GM19467 (cell line): ENCODE data around the gene SULT2A1.
"Not testable (repeated sequence)": the region's sequence is repeated elsewhere in the genome, so short reads cannot be mapped to it uniquely, and the experiment has no call there.

Experiments used
- ATAC-seq: cut with Tn5 transposase; IDR thresholded peaks from one replicate; pipeline ENCODE4 v1.9.1; 2021; ENCODE audit warnings: mild to moderate bottlenecking, moderate library complexity; ENCODE audit not compliant: unreplicated experiment

SULT2A1 gene

DNA sequence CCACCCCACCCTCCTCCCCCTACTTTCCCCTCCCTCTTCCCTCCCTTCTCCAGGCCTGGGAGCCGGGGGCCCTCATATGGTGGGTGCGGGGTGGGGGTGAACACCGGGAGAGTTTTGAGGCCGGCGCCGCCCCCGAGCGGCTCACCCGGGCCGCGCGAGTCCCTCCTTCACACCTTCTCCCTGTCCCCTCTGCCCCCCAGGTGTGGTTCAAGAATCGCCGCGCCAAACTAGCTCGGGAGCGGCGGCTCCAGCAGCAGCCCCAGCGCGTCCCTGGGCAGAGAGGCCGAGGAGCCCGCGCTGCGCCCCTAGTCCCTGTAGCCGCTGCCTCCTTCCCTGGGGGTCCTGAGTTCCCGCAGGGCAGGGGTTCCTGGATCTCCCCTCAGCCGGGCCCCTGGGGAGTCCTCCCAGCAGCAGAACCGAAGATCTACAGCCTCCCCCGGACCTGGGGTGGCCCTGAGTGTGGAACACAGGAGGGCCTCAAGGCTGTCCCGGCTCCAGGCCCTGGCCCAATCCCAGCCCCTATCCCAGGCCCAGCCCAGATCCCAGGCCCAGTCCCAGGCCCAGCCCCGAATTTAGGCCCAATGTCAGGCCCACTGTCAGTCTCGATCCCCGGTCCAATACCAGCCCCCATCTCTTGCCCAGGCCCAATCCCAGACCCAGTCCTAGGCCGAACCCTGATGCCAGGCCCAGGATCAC lies 25.4 kb downstream of the SULT2A1 start:
- ATAC-seq: no peak

DNA sequence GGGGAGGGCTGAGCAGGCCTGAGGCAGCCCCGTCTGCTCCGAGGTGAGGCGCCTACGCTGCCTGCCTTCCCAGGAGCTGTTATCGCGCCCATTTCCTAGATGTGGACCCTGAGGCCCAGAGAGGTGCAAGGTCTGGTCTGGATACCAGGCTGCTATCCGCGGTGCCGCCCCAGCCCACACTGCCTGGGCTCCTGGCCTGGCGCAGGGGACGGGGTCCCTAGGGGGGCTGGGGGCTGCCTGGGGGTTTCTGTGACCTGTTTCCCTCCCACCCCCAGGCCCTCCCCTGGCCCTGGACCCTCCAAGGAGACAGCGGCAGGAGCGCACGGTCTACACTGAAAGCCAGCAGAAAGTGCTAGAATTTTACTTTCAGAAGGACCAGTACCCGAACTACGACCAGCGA lies 26.3 kb downstream of the SULT2A1 start:
- ATAC-seq: not testable (repeated sequence)

DNA sequence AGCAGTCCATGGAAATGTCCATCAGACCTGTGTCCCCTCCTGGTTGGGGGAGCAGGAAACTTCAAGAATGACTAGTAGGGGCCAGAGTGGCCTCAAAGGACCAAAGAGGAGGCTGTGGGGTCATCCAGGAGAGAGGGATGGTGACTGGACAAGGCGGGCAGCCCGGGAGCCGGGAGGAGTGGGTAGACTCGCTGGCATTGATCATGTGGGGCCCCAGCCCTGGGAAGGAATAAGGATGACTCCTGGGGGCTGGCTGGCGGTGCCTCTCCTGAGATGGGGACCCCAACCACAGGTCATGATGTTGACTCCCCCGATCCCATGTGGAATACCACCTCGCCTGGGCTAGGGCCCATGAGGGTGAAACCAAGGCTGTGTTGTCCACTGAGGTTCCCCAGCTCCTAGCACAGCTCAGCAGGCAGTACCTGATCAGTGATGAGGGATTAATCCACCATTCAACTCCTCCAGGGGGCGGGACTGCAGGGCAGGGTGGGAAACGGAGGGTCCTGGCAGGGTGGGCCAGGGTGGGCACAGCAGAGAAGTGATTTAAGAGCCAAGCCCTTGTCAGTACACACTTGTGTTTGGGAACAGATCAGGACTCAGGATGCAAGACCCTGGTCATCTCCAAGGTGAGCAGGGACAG lies 27.3 kb downstream of the SULT2A1 start, which contains the start of gene TPRX2:
Gene TPRX2, plus strand, starts transcription at position 590 of the 640 bp plus-strand sequence. Its CDS starts 12 bp downstream, at position 602.
- ATAC-seq: not testable (repeated sequence)

DNA sequence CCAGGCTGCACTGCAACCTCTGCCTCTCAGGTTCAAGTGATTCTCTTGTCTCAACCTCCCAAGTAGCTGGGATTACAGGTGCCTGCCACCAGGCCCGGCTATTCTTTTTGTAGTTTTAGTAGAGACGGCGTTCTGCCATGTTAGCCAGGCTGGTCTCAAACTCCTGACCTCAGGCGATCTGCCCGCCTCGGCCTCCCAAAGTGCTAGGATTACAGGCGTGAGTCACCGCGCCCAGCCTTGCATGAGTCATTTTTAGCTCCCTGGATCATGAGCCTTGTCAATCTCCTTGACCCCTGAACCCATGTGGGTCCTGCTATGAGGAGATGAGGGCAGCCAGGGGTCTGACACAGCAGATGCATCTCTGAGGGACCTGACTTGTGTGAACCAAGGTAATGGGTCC lies 27.9 kb downstream of the SULT2A1 start:
- ATAC-seq: not testable (repeated sequence)

- no peak for ATAC-seq
Measured at GRCh38 chr19:47854459-47854858, 31.7 kb downstream of the SULT2A1 start.

GRCh38 chr19:47853003-47853402 lies 33.1 kb downstream of the SULT2A1 start:
- no peak for ATAC-seq

- no peak for ATAC-seq
Measured at GRCh38 chr19:47848823-47849473, 37.2 kb downstream of the SULT2A1 start.

GRCh38 chr19:47848425-47848822 lies 37.7 kb downstream of the SULT2A1 start:
- no peak for ATAC-seq

DNA sequence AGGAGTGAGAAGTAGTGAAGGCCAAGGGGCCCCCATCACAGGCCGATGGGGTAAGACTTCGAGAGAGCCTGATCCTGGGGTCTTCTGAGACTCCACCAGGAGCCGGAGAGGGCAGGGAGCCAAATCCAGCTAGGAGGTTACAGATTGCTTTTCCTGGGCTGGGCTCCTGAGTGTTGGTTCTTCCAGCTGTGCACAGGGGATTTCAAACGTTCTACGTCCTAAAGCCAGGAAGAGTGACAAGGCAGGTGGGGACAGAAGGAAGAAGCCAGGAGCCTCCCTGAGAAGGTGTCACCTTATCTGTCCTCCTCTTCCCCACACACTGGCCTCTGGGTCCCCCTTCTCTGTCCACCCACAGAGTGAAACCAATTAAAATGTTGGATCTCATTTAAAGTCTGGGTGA lies 43.2 kb downstream of the SULT2A1 start:
- ATAC-seq: no peak

GRCh38 chr19:47839913-47840312 lies 46.2 kb downstream of the SULT2A1 start:
- no peak for ATAC-seq

GRCh38 chr19:47839411-47839810 lies 46.7 kb downstream of the SULT2A1 start:
- no peak for ATAC-seq

DNA sequence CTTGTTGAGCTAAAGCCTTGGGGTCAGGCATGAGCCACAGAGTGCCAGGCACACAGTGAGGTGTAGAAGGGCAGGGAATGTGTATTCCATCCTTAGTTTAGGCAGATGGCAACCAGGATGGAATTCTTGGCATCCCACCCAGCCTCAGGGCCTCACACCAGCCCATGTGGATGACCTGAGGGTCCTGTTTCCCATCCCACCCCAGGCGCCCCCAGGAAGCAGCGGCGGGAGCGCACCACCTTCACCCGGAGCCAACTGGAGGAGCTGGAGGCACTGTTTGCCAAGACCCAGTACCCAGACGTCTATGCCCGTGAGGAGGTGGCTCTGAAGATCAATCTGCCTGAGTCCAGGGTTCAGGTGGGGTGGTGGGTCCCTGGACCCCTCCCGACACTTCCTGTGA lies 50.1 kb downstream of the SULT2A1 start:
- no peak for ATAC-seq

- ATAC-seq: no peak
Measured at GRCh38 chr19:47832723-47833122, 53.4 kb downstream of the SULT2A1 start.

GRCh38 chr19:47826800-47827199 lies 59.3 kb downstream of the SULT2A1 start:
- ATAC-seq: no peak

DNA sequence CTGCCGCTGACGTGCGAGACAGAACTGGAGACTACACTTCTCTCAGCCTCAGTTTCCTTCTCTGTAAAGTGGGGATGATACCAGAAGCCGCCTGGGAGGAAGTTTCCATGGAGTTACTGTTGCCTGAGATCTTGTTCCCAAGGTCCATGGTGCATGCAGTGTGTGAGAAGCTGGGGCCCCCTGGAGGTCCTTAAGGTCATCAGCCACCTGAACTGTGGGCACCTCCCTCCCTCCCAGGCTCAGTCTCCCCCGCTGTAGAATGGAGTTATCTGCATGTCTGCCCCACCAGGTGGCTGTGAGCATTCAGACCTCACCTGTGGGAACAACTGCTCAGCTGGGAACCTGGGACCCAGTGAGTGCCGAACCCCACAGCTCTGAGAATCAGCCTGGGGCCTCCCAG lies 61.7 kb downstream of the SULT2A1 start:
- ATAC-seq: no peak

GRCh38 chr19:47821460-47822020 lies 64.6 kb downstream of the SULT2A1 start, which contains the start of gene CRX:
Gene CRX, plus strand, starts transcription at chr19:47821937. Its CDS starts 12,507 bp downstream, at chr19:47834444.
- ATAC-seq: no peak
